ENCODE data around the gene GPS1. TPM values are rescaled to one million over a fixed set of nuclear protein-coding genes. Genes with fewer than 3 reads are reported as not detected.

Gene GPS1
- total and polyA plus RNA-seq, 2 of the 4 experiments (the other 2 are of a cell fraction), result 157 to 181 TPM

DNA sequence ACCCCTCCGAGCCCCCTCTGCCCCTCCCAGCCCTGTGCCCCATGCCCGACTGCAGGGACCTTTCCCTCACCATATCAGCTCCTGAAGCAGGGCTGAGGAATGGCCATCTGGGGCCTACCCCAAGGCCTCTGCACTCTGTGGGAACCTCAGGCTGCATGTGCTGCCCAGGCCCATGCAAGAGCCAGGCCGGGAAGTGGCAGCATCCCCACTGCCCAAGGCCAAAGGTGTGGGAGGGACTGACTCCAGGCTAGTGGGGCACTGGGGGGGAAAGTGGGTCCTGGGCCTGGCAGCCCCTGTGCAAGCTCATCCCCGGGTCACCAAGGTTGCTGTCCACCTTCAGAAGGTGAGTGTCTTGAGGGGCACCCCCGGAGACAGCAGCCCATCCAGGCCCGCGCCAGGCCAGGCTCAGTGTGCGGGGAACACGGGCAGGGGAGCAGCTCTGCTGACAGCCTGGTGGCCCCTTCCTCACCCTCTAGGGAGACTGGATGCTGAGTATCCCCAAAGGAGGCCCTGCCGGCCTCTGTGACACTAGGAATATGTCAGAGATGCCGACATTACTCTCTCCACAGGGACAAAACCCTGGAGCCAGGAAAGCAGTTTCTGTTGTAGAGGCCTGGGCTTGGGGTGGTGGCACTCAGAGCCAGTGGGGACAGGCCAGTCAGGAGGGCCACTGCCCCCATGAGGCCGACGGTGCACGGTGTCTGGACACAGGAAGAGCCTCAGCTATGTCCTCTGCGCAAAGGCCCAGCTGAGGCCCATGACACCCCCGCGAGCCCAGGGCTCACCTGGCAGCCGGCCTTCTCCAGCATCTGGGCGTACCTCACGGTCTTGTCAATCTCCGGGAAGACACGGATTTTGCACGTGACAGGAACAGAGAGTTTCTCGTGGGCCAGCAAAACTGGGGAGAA, 10.6 kb downstream of the GPS1 start (continued):
- TF ChIP-seq BHLHE40 (IDR thresholded peaks at IDR 0.05; ENCODE audit: low read depth, low read length), result no peak

DNA sequence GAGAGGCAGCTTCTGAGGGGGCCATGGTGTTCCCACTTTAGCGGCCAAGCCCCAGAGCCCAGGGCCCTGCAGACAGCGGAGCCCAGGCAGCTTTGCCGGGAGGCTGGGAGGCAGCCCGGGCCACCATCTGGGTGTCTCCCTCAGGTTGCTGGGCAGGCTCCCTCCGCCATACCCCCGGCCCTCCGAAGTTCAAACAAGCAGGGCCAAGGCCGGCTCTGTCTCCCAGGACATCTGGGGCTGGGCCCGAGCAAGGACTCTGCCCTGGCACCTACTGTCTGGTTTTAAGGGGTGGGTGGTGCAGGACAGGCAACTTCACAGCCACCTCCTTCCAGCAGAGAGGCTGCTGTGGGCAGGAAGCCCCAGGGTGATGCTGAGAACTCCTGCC, 11.3 kb downstream of the GPS1 start:
- ATAC-seq (ENCODE audit: low read depth) (no peak), DNase-seq (no peak)
- no peak overlapping the region for H3K4ac ChIP-seq (ENCODE audit: low read depth, low read length)
- no TSS peak for BruUV-seq (replicated peaks)
- no peaks in the 10 kb centered on the region for H3K9me3 ChIP-seq (ENCODE audit: control insufficient read depth, insufficient read depth, low read length)
- H3K18ac ChIP-seq (ENCODE audit: low read depth, low read length), result no peak overlapping the region
- H2AFZ ChIP-seq (replicated peaks; ENCODE audit: low read length, poor library complexity), result no peak overlapping the region
- H3K36me3 ChIP-seq (ENCODE audit: control insufficient read depth, insufficient read depth, low read length), result peaks cover 48% of the 10 kb centered on the region
- no peak overlapping the region for H2AK9ac ChIP-seq (replicated peaks; ENCODE audit: low read depth, low read length, poor library complexity)
- CTCF ChIA-PET, result no interaction called here
- H2BK20ac ChIP-seq (ENCODE audit: low read depth, low read length), result no peak overlapping the region
- H2BK15ac ChIP-seq (ENCODE audit: low read depth, low read length), result no peak overlapping the region
- peaks cover 10% of the 10 kb centered on the region for H3K4me1 ChIP-seq (ENCODE audit: control insufficient read depth, insufficient read depth, low read length)
- H4K91ac ChIP-seq (ENCODE audit: insufficient read depth, low read depth, low read length), result no peak overlapping the region
- no peak overlapping the region for H3K27ac ChIP-seq (ENCODE audit: insufficient read depth, low read length)
- H2BK5ac ChIP-seq (ENCODE audit: low read depth, low read length, poor library complexity, severe bottlenecking), result no peak overlapping the region
- H2AK5ac ChIP-seq (ENCODE audit: low read depth, low read length), result no peak overlapping the region
- H3K56ac ChIP-seq (ENCODE audit: extremely low read depth, insufficient read depth, low read length), result no peak overlapping the region
- no peak overlapping the region for H4K8ac ChIP-seq (ENCODE audit: low read depth in 2 of 2, low read length in 2 of 2)
- peaks cover 5 to 36% of the 10 kb centered on the region in 2 experiments; a peak in 3 of 4 replicates for H3K79me1 ChIP-seq (ENCODE audit: low read depth in 1 of 2, low read length in 2 of 2)
- no peak overlapping the region for H4K5ac ChIP-seq (ENCODE audit: low read depth, low read length)
- H3K14ac ChIP-seq (replicated peaks; ENCODE audit: low read depth, low read length), result no peak overlapping the region
- in situ Hi-C loops (cut with MboI; ENCODE audit: low sequenced_read_pairs), result no loop called here
- dilution Hi-C loops (cut with HindIII; ENCODE audit: low sequenced_read_pairs, unreplicated experiment), result no loop called here
- intact Hi-C loops (cut with micrococcal nuclease), result no loop called here
- POLR2A ChIA-PET (ENCODE audit: unreplicated experiment), result no interaction called here
- H3K4me3 ChIP-seq (ENCODE audit: insufficient read depth, low read depth, low read length), result no peak overlapping the region
- no peak overlapping the region for H3K23ac ChIP-seq (ENCODE audit: low read depth, low read length)
- H4K20me1 ChIP-seq (ENCODE audit: insufficient read depth, low read length), result peaks cover 3% of the 10 kb centered on the region; the same call in 1 of the 2 replicates
- no peak overlapping the region for H3K9ac ChIP-seq (ENCODE audit: low read depth, low read length)
- H3K27me3 ChIP-seq (ENCODE audit: control insufficient read depth, insufficient read depth, low read length), result no peaks in the 10 kb centered on the region
- WGBS, 2 experiments (ENCODE audit: extremely low coverage in 2 of 2, insufficient read length in 1 of 2), result 97% methylated on average over 7 of the region's 9 CpGs; no CpG with 5 or more reads in 1 of the 2 experiments
- no peak overlapping the region for H3K4me2 ChIP-seq (ENCODE audit: low read depth, low read length)
- no peaks in the 10 kb centered on the region; the same call in 1 of the 2 replicates for H3K9me1 ChIP-seq (ENCODE audit: insufficient read depth, low read length)
- H2BK120ac ChIP-seq (ENCODE audit: low read depth, low read length), result no peak overlapping the region
- TF ChIP-seq, protein P1, sequence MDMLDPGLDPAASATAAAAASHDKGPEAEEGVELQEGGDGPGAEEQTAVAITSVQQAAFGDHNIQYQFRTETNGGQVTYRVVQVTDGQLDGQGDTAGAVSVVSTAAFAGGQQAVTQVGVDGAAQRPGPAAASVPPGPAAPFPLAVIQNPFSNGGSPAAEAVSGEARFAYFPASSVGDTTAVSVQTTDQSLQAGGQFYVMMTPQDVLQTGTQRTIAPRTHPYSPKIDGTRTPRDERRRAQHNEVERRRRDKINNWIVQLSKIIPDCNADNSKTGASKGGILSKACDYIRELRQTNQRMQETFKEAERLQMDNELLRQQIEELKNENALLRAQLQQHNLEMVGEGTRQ (IDR thresholded peaks at IDR 0.05; ENCODE audit: low read depth, low read length), result no peak
- TF ChIP-seq CEBPB (IDR thresholded peaks at IDR 0.05; ENCODE audit: low read depth, low read length), result no peak
- TF ChIP-seq POLR2A (IDR thresholded peaks at IDR 0.05; ENCODE audit: low read depth, low read length), result no peak
- TF ChIP-seq MAZ (IDR thresholded peaks at IDR 0.05; ENCODE audit: borderline replicate concordance, low read depth, low read length), result no peak
- TF ChIP-seq RAD21 (IDR thresholded peaks at IDR 0.05; ENCODE audit: low read length), result no peak
- no peak for TF ChIP-seq RCOR1 (IDR thresholded peaks at IDR 0.05; ENCODE audit: insufficient replicate concordance, low read length)
- TF ChIP-seq, protein P2, sequence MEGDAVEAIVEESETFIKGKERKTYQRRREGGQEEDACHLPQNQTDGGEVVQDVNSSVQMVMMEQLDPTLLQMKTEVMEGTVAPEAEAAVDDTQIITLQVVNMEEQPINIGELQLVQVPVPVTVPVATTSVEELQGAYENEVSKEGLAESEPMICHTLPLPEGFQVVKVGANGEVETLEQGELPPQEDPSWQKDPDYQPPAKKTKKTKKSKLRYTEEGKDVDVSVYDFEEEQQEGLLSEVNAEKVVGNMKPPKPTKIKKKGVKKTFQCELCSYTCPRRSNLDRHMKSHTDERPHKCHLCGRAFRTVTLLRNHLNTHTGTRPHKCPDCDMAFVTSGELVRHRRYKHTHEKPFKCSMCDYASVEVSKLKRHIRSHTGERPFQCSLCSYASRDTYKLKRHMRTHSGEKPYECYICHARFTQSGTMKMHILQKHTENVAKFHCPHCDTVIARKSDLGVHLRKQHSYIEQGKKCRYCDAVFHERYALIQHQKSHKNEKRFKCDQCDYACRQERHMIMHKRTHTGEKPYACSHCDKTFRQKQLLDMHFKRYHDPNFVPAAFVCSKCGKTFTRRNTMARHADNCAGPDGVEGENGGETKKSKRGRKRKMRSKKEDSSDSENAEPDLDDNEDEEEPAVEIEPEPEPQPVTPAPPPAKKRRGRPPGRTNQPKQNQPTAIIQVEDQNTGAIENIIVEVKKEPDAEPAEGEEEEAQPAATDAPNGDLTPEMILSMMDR (conservative IDR thresholded peaks at IDR 0.05; ENCODE audit: low read depth, low read length), result no peak
- TF ChIP-seq, protein P3, sequence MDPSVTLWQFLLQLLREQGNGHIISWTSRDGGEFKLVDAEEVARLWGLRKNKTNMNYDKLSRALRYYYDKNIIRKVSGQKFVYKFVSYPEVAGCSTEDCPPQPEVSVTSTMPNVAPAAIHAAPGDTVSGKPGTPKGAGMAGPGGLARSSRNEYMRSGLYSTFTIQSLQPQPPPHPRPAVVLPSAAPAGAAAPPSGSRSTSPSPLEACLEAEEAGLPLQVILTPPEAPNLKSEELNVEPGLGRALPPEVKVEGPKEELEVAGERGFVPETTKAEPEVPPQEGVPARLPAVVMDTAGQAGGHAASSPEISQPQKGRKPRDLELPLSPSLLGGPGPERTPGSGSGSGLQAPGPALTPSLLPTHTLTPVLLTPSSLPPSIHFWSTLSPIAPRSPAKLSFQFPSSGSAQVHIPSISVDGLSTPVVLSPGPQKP (IDR thresholded peaks at IDR 0.05; ENCODE audit: borderline replicate concordance, low read depth, low read length), result no peak
- TF ChIP-seq CHD1 (IDR thresholded peaks at IDR 0.05; ENCODE audit: low read depth, low read length), result no peak
- TF ChIP-seq MAFK (IDR thresholded peaks at IDR 0.05; ENCODE audit: low read depth, low read length), result no peak
- TF ChIP-seq BHLHE40 (IDR thresholded peaks at IDR 0.05; ENCODE audit: low read depth, low read length), result no peak
- no peak for TF ChIP-seq MXI1 (IDR thresholded peaks at IDR 0.05; ENCODE audit: borderline replicate concordance, low read depth, low read length)

All from IMR-90 (cell line).